ENCODE data around the gene MAGEB5.

- TF ChIP-seq, protein P1, sequence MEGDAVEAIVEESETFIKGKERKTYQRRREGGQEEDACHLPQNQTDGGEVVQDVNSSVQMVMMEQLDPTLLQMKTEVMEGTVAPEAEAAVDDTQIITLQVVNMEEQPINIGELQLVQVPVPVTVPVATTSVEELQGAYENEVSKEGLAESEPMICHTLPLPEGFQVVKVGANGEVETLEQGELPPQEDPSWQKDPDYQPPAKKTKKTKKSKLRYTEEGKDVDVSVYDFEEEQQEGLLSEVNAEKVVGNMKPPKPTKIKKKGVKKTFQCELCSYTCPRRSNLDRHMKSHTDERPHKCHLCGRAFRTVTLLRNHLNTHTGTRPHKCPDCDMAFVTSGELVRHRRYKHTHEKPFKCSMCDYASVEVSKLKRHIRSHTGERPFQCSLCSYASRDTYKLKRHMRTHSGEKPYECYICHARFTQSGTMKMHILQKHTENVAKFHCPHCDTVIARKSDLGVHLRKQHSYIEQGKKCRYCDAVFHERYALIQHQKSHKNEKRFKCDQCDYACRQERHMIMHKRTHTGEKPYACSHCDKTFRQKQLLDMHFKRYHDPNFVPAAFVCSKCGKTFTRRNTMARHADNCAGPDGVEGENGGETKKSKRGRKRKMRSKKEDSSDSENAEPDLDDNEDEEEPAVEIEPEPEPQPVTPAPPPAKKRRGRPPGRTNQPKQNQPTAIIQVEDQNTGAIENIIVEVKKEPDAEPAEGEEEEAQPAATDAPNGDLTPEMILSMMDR (conservative IDR thresholded peaks at IDR 0.05; ENCODE audit: low read depth, low read length), result no peak
- TF ChIP-seq EZH2phosphoT487 (IDR thresholded peaks at IDR 0.05; ENCODE audit: borderline replicate concordance, low read length), result no peak
Measured at GRCh38 chrX:26234177-26234576, 18.2 kb downstream of the MAGEB5 start.
